ENCODE data around the gene RNF19B. TPM values are rescaled to one million over a fixed set of nuclear protein-coding genes. Genes with fewer than 3 reads are reported as not detected.
"Not testable (repeated sequence)": the region's sequence is repeated elsewhere in the genome, so short reads cannot be mapped to it uniquely, and the experiment has no call there.

RNF19B gene
- total RNA-seq, 2 donors from 2014 or later, result 7.5 to 19.8 TPM

- Histone ChIP-seq H3K4me1 (peaks cover 4% of the 10 kb centered on the region), H3K36me3 (replicated peaks in 1 of 2; ENCODE audit: insufficient read depth in 1 of 2, low read depth in 2 of 2) (no peaks in the 10 kb centered on the region), H3K9me3 (no peaks in the 10 kb centered on the region), H3K27ac (no peak overlapping the region), H3K27me3 (no peaks in the 10 kb centered on the region), H3K4me3 (no peak overlapping the region)
- 84 to 87% methylated on average over 4 of the region's 4 CpGs for WGBS, 2 donors
- TF ChIP-seq, protein P1, sequence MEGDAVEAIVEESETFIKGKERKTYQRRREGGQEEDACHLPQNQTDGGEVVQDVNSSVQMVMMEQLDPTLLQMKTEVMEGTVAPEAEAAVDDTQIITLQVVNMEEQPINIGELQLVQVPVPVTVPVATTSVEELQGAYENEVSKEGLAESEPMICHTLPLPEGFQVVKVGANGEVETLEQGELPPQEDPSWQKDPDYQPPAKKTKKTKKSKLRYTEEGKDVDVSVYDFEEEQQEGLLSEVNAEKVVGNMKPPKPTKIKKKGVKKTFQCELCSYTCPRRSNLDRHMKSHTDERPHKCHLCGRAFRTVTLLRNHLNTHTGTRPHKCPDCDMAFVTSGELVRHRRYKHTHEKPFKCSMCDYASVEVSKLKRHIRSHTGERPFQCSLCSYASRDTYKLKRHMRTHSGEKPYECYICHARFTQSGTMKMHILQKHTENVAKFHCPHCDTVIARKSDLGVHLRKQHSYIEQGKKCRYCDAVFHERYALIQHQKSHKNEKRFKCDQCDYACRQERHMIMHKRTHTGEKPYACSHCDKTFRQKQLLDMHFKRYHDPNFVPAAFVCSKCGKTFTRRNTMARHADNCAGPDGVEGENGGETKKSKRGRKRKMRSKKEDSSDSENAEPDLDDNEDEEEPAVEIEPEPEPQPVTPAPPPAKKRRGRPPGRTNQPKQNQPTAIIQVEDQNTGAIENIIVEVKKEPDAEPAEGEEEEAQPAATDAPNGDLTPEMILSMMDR (IDR thresholded peaks at IDR 0.05), result no peak
- ATAC-seq, result no peak
- intact Hi-C loops (cut with DNase I), result no loop called here
- no peak for DNase-seq
Measured at GRCh38 chr1:32978854-32979253, 14.2 kb upstream of the RNF19B start.

- intact Hi-C loops (cut with DNase I), result no loop called here
- Histone ChIP-seq H3K4me3 (no peak overlapping the region), H3K4me1 (peaks cover 10% of the 10 kb centered on the region), H3K9me3 (no peaks in the 10 kb centered on the region), H3K27ac (no peak overlapping the region), H3K27me3 (no peaks in the 10 kb centered on the region), H3K36me3 (replicated peaks in 1 of 2; ENCODE audit: insufficient read depth in 1 of 2, low read depth in 2 of 2) (no peaks in the 10 kb centered on the region)
- DNase-seq (no peak), ATAC-seq (no peak)
- TF ChIP-seq, protein P1 (IDR thresholded peaks at IDR 0.05), result no peak
- TF ChIP-seq POLR2A (IDR thresholded peaks at IDR 0.05), result no peak
- WGBS, 2 donors, result 79 to 86% methylated on average over 4 of the region's 4 CpGs
Measured at GRCh38 chr1:32977546-32978087, 13.0 kb upstream of the RNF19B start.

DNA sequence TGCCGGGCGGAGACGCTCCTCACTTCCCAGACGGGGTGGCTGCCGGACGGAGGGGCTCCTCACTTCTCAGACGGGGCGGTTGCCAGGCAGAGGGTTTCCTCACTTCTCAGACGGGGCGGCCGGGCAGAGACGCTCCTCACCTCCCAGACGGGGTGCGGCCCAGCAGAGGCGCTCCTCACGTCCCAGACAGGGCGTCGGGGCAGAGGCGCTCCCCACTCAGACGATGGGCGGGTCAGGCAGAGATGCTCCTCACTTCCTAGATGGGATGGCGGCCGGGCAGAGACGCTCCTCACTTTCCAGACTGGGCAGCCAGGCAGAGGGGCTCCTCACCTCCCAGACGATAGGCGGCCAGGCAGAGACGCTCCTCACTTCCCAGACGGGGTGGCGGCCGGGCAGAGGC is 10.4 kb upstream of the RNF19B start:
- not testable (repeated sequence) for H3K27ac ChIP-seq

GRCh38 chr1:32973458-32973857 is 8.8 kb upstream of the RNF19B start:
- H3K4me3 ChIP-seq; DNase-seq; H3K9me3 ChIP-seq; intact Hi-C loops (cut with DNase I); H3K27me3 ChIP-seq; ATAC-seq; H3K27ac ChIP-seq; H3K4me1 ChIP-seq; H3K36me3 ChIP-seq (replicated peaks in 1 of 2; ENCODE audit: insufficient read depth in 1 of 2, low read depth in 2 of 2): not testable (repeated sequence)
- WGBS, 2 donors, result 10 to 30% methylated on average over 2 to 4 of the region's 6 CpGs

More for the DNA sequence above, 10.4 kb upstream of the RNF19B start:
- intact Hi-C loops (cut with DNase I); H3K4me1 ChIP-seq; DNase-seq; H3K4me3 ChIP-seq; H3K36me3 ChIP-seq (replicated peaks in 1 of 2; ENCODE audit: insufficient read depth in 1 of 2, low read depth in 2 of 2); H3K9me3 ChIP-seq; ATAC-seq; H3K27me3 ChIP-seq: not testable (repeated sequence)
- 96% methylated on average over 20 of the region's 30 CpGs; no CpG with 5 or more reads in 1 of the 2 donors for WGBS, 2 donors

DNA sequence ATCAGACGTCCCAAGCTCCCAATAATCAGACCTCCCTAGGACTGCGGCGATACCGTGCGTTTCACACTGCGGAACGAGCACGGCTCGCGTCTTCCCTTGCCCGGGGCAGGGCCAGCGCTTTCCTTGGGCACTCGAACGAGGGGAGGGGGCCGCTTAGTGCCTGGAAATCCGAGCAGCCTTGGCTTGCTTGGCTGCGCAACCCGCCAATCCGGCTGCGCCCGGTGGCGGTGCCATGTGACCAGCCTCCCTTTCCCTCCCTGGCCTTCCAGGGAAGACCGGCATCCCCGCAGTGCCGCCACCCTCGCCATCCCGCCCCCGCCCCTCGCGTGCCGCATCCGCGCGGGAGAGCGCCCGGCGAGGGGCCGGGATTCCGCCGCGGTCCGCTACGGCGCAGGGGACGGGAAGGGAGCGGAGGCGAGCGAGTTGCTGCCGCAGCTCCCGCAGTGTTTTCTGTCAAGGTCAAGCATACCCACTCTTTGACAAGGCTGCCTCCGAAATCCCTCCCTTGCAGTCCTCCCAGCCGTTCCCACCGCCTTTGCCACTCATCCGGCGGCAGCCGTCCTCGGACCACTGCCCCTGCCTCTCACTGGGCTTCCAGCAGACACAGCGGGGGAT is 8.3 kb upstream of the RNF19B start:
- Histone ChIP-seq H3K27ac (peak overlapping the region in 3 of 4 donors; percentile 2 to 38 (median 24)), H3K36me3 (replicated peaks in 1 of 2; ENCODE audit: insufficient read depth in 1 of 2, low read depth in 2 of 2) (no peaks in the 10 kb centered on the region), H3K9me3 (no peaks in the 10 kb centered on the region), H3K4me1 (peaks cover 10% of the 10 kb centered on the region), H3K4me3 (no peak overlapping the region), H3K27me3 (no peaks in the 10 kb centered on the region)
- 1% methylated on average over 20 to 44 of the region's 58 CpGs for WGBS, 2 donors
- peak; percentile 90 for ATAC-seq
- DNase-seq, result peak; percentile 64 to 83 (median 72)
- peak; percentile 23 to 37 (median 35) for TF ChIP-seq POLR2A (IDR thresholded peaks at IDR 0.05)
- TF ChIP-seq, protein P1 (IDR thresholded peaks at IDR 0.05), result no peak
- intact Hi-C loops (cut with DNase I), result no loop called here

GRCh38 chr1:32971576-32971975 is 7.0 kb upstream of the RNF19B start:
- no peak overlapping the region for H3K27ac ChIP-seq
- no peak for ATAC-seq

More at GRCh38 chr1:32971576-32971975, 7.0 kb upstream of the RNF19B start:
- H3K4me1 ChIP-seq, result peaks cover 10% of the 10 kb centered on the region
- H3K36me3 ChIP-seq (replicated peaks in 1 of 2; ENCODE audit: insufficient read depth in 1 of 2, low read depth in 2 of 2), result no peaks in the 10 kb centered on the region
- DNase-seq, result no peak
- no peak overlapping the region for H3K4me3 ChIP-seq
- 89 to 91% methylated on average over 3 of the region's 3 CpGs for whole genome bisulfite sequencing, 2 donors
- TF ChIP-seq, protein P1 (IDR thresholded peaks at IDR 0.05), result no peak
- no peak for TF ChIP-seq POLR2A (IDR thresholded peaks at IDR 0.05)
- intact Hi-C loops (cut with DNase I), result no loop called here
- H3K9me3 ChIP-seq, result no peaks in the 10 kb centered on the region
- no peaks in the 10 kb centered on the region for H3K27me3 ChIP-seq

Measured in body of pancreas (tissue), 4 donors.